Stomach (tissue), 9 donors: ENCODE results near the gene OR5AN1. TPM values are rescaled to one million over a fixed set of nuclear protein-coding genes. Genes with fewer than 3 reads are reported as not detected.

Source experiments
- DNase-seq, 2 donors: peaks; one replicate each; pipeline versions ENCODE4 v3.0.0 to v3.0.0-alpha.2; 2013 to 2019
- H3K27ac ChIP-seq, 5 donors: fragments of 200-600 bp in 4 of 5; sonication (generic) in 4 of 5; one replicate each; pipeline ENCODE4 v1.5.1; 2013 to 2019; ENCODE audit warnings: mild to moderate bottlenecking in 1 of 5, moderate library complexity in 1 of 5
- H3K27me3 ChIP-seq, 3 donors: fragments of 200-600 bp; sonication (generic); one replicate each; pipeline ENCODE4 v1.5.1; 2017 to 2019; ENCODE audit warnings: mixed run types in 1 of 3
- H3K36me3 ChIP-seq, 4 donors: fragments of 200-600 bp; sonication (generic); 1 replicate in 3 of 4; 2 replicates in 1 of 4; pipeline ENCODE4 v1.5.1; 2016 to 2019
- H3K4me1 ChIP-seq, 4 donors: fragments of 200-600 bp; sonication (generic); one replicate each; pipeline ENCODE4 v1.5.1; 2016 to 2019
- H3K4me3 ChIP-seq, 4 donors: fragments of 200-600 bp; sonication (generic) in 3 of 4; one replicate each; pipeline ENCODE4 v1.5.1; 2016 to 2019; ENCODE audit warnings: mild to moderate bottlenecking in 1 of 4
- H3K9me3 ChIP-seq, 4 donors: fragments of 200-600 bp; sonication (generic); one replicate each; pipeline ENCODE4 v1.5.1; 2016 to 2019
- EP300 ChIP-seq: sonication (generic); formaldehyde crosslinking; IDR thresholded peaks from one replicate; pipeline ENCODE4 v1.6.1; 2017; ENCODE audit warnings: antibody characterized with exemption
- POLR2A ChIP-seq, 4 donors: fragments of 450-650 bp; IDR thresholded peaks; one replicate each; pipeline ENCODE4 v1.6.1; 2016; ENCODE audit warnings: antibody characterized with exemption in 4 of 4, control low read depth in 2 of 4, mild to moderate bottlenecking in 1 of 4, moderate library complexity in 1 of 4
- POLR2AphosphoS5 ChIP-seq, 3 donors: sonication (generic); formaldehyde crosslinking; IDR thresholded peaks; one replicate each; pipeline ENCODE4 v1.6.1; 2016; ENCODE audit warnings: antibody characterized with exemption in 3 of 3
- WGBS, 5 donors: extraction: QIAGEN DNeasy Blood & Tissue Kit in 3 of 5; methylation state at CpG; one replicate each; pipeline versions ENCODE4 v1.1.5 to v1.1.7; 2013 to 2018; 5-methylcytosine and 5-hydroxymethylcytosine counted together
- intact Hi-C: fragments of 100-400 bp; cut with DNase I; formaldehyde crosslinking; loops from one replicate; pipeline ENCODE4 v1.15.1; 2023; ENCODE audit warnings: low total_unique reads
- polyA plus RNA-seq, 3 donors: library from polyadenylated mRNA; stranded (reverse); fragments of 200-250 nt; gene quantifications; one replicate each; pipeline ENCODE4 v1.2.3, GENCODE V29; 2013
- total RNA-seq, 5 donors: library from RNA; depleted of rRNA; stranded (reverse); fragments of >200 nt; gene quantifications; one replicate each; pipeline versions ENCODE4 v1.1.0 to v1.2.3, GENCODE V29; 2014 to 2016
- TF ChIP-seq, protein P1 (sequence below), 7 experiments: fragments of 450-650 bp in 4 of 7; fragments of 200-600 bp in 3 of 7; sonication (generic) in 3 of 7; IDR thresholded peaks; one replicate each; pipeline ENCODE4 v1.5.1; 2016 to 2019; ENCODE audit warnings: antibody characterized with exemption in 7 of 7, control low read depth in 2 of 7, mild to moderate bottlenecking in 1 of 7
- donor health status: healthy with polysubstance abuse.
- donor health status: Bipolar disorder and iron deficiency.
- donor health status: healthy.

OR5AN1 gene
- total and polyA plus RNA-seq, 8 donors, result under 0.01 TPM; not detected in 7

DNA sequence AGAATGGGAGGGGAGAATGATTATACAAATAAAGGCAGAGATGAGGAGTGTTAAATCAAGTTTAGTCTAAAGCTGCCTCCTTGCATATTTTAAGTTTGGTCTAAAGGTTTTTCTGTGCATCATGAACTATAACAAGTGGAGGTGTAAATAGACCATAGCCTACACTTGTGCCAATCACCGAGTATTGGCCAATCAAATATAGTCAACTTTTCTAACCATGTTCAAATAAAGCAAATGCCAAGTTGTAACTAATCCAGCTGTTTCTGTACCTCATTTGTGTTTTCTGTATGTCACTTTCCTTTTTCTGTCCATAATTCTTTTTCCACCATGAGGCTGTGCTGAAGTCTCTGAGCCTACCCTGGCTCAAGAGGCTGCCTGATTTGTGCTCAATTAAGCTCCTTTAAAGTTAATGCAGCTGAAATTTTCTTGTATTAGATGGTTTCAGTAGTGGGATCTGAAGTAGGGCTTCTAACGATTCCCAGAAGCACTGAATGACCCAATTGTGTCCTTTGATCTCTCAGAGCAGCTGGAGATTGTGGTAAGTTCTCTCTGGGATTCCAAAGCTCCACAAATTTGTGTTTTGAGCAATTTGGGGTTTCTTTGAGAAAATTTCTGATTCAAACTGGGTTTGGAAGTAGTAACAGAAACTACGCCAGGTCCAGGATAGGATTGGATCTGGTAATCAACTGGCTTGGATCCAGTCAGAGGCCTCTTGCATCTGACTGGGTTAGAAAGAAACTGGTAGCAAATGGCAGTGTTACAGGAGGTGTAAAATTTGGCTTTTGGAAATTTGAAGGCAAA, 42.0 kb downstream of the OR5AN1 start:
- Histone ChIP-seq H3K9me3 (peaks cover 0 to 13% (median 6%) of the 10 kb centered on the region in 4 donors), H3K4me3 (no peak overlapping the region), H3K27me3 (no peaks in the 10 kb centered on the region), H3K27ac (no peak overlapping the region), H3K4me1 (no peaks in the 10 kb centered on the region), H3K36me3 (no peaks in the 10 kb centered on the region)
- WGBS, 5 donors, result 60 to 78% (median 71%) methylated on average over 3 of the region's 3 CpGs
- no peak for TF ChIP-seq EP300
- TF ChIP-seq, protein P1, sequence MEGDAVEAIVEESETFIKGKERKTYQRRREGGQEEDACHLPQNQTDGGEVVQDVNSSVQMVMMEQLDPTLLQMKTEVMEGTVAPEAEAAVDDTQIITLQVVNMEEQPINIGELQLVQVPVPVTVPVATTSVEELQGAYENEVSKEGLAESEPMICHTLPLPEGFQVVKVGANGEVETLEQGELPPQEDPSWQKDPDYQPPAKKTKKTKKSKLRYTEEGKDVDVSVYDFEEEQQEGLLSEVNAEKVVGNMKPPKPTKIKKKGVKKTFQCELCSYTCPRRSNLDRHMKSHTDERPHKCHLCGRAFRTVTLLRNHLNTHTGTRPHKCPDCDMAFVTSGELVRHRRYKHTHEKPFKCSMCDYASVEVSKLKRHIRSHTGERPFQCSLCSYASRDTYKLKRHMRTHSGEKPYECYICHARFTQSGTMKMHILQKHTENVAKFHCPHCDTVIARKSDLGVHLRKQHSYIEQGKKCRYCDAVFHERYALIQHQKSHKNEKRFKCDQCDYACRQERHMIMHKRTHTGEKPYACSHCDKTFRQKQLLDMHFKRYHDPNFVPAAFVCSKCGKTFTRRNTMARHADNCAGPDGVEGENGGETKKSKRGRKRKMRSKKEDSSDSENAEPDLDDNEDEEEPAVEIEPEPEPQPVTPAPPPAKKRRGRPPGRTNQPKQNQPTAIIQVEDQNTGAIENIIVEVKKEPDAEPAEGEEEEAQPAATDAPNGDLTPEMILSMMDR (IDR thresholded peaks at IDR 0.05), result no peak
- TF ChIP-seq POLR2A (IDR thresholded peaks at IDR 0.05), result no peak
- no peak for TF ChIP-seq POLR2AphosphoS5 (IDR thresholded peaks at IDR 0.05)
- intact Hi-C loops, result no loop called here
- no peak for DNase-seq

DNA sequence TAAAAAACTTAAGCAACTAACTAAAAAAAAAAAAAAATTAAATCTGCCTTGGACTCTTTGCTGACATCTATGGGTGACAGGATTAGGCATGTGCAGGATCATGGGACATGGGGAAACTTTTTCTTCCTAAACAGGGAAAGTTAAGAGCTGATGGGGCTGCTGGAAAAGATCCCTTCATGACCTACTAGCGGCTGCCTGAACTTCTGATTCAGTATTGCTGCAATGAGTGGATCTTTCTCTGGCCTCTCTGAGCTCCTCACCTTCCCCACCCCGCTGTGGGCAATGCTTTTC, 42.5 kb downstream of the OR5AN1 start:
- DNase-seq, result no peak
- intact Hi-C loops, result no loop called here
- WGBS, 5 donors, result 55 to 68% (median 66%) methylated on average over 2 of the region's 2 CpGs

GRCh38 chr11:59403546-59403945, 44.9 kb downstream of the OR5AN1 start:
- Histone ChIP-seq H3K36me3 (no peaks in the 10 kb centered on the region), H3K4me3 (no peak overlapping the region), H3K27me3 (no peaks in the 10 kb centered on the region), H3K9me3 (peaks cover 0 to 15% (median 6%) of the 10 kb centered on the region in 4 donors), H3K4me1 (no peaks in the 10 kb centered on the region), H3K27ac (no peak overlapping the region)
- TF ChIP-seq, protein P1 (IDR thresholded peaks at IDR 0.05), result no peak
- TF ChIP-seq POLR2AphosphoS5 (IDR thresholded peaks at IDR 0.05), result no peak
- intact Hi-C loops, result no loop called here
- DNase-seq, result no peak

More for the DNA sequence above, 42.5 kb downstream of the OR5AN1 start:
- Histone ChIP-seq H3K4me1 (no peaks in the 10 kb centered on the region), H3K27ac (no peak overlapping the region), H3K4me3 (no peak overlapping the region), H3K9me3 (peaks cover 0 to 13% (median 6%) of the 10 kb centered on the region in 4 donors), H3K27me3 (no peaks in the 10 kb centered on the region), H3K36me3 (no peaks in the 10 kb centered on the region)
- TF ChIP-seq, protein P1 (IDR thresholded peaks at IDR 0.05), result no peak
- TF ChIP-seq POLR2AphosphoS5 (IDR thresholded peaks at IDR 0.05) (no peak), POLR2A (IDR thresholded peaks at IDR 0.05) (no peak), EP300 (no peak)

GRCh38 chr11:59413646-59414045, 55.0 kb downstream of the OR5AN1 start:
- DNase-seq, result no peak
- intact Hi-C loops, result no loop called here
- WGBS, 5 donors, result 54 to 69% (median 62%) methylated on average over 2 of the region's 2 CpGs
- no peak for TF ChIP-seq POLR2A (IDR thresholded peaks at IDR 0.05)
- Histone ChIP-seq H3K36me3 (no peaks in the 10 kb centered on the region), H3K27ac (no peak overlapping the region), H3K4me1 (no peaks in the 10 kb centered on the region), H3K27me3 (no peaks in the 10 kb centered on the region), H3K9me3 (peaks cover 0 to 21% (median 9%) of the 10 kb centered on the region in 4 donors), H3K4me3 (no peak overlapping the region)

- no peak for DNase-seq
- Histone ChIP-seq H3K27me3 (no peaks in the 10 kb centered on the region), H3K36me3 (no peaks in the 10 kb centered on the region), H3K4me3 (no peak overlapping the region), H3K4me1 (no peaks in the 10 kb centered on the region), H3K9me3 (peaks cover 0 to 10% (median 2%) of the 10 kb centered on the region in 4 donors), H3K27ac (no peak overlapping the region)
- TF ChIP-seq, protein P1 (IDR thresholded peaks at IDR 0.05), result no peak
- TF ChIP-seq POLR2AphosphoS5 (IDR thresholded peaks at IDR 0.05), result no peak
- intact Hi-C loops, result no loop called here
- WGBS, 5 donors, result 76 to 91% (median 79%) methylated on average over 1 of the region's 1 CpG
Measured at GRCh38 chr11:59415111-59415510, 56.4 kb downstream of the OR5AN1 start.
